ENCODE measurements around the gene LTB4R. TPM values are rescaled to one million over a fixed set of nuclear protein-coding genes. Genes with fewer than 3 reads are reported as not detected.

The LTB4R gene
- total RNA-seq, 1 donor from 2014 or later: 3.6 TPM

GRCh38 chr14:24279301-24280186 is 31.8 kb upstream of the LTB4R start:
- DNase-seq: peak; percentile 33

GRCh38 chr14:24280797-24281460 is 30.4 kb upstream of the LTB4R start:
- no peak for DNase-seq

GRCh38 chr14:24281636-24282035 is 29.7 kb upstream of the LTB4R start:
- DNase-seq: no peak

GRCh38 chr14:24282736-24283135 is 28.6 kb upstream of the LTB4R start:
- no peak for DNase-seq

- no peak for DNase-seq
Measured at GRCh38 chr14:24283796-24284460, 27.4 kb upstream of the LTB4R start.

GRCh38 chr14:24284501-24285035 is 26.7 kb upstream of the LTB4R start:
- no peak for DNase-seq

GRCh38 chr14:24285351-24285750 is 26.0 kb upstream of the LTB4R start:
- no peak for DNase-seq

GRCh38 chr14:24286996-24287395 is 24.3 kb upstream of the LTB4R start:
- no peak for DNase-seq

- DNase-seq: no peak
Measured at GRCh38 chr14:24289649-24290280, 21.5 kb upstream of the LTB4R start.

- no peak for DNase-seq
Measured at GRCh38 chr14:24290746-24291145, 20.6 kb upstream of the LTB4R start.

- no peak for DNase-seq
Measured at GRCh38 chr14:24291446-24292117, 19.7 kb upstream of the LTB4R start.

- no peak for DNase-seq
Measured at GRCh38 chr14:24292118-24292807, 19.0 kb upstream of the LTB4R start.

- DNase-seq: no peak
Measured at GRCh38 chr14:24293525-24293924, 17.8 kb upstream of the LTB4R start.

- peak; percentile 97 for DNase-seq
Measured at GRCh38 chr14:24296341-24297157, 14.8 kb upstream of the LTB4R start.

GRCh38 chr14:24297190-24297964 is 13.9 kb upstream of the LTB4R start:
- peak; percentile 59 for DNase-seq

- DNase-seq: peak; percentile 62
Measured at GRCh38 chr14:24298892-24299254, 12.4 kb upstream of the LTB4R start.

GRCh38 chr14:24299255-24300191 is 11.8 kb upstream of the LTB4R start, which contains the start of the genes DHRS1 and NOP9:
DHRS1 (minus strand) TSS chr14:24299780; CDS start chr14:24299106, 674 bp downstream.
NOP9 (plus strand) TSS chr14:24299850; CDS start chr14:24299955, 105 bp downstream.
- peak; percentile 95 for DNase-seq

- no peak for DNase-seq
Measured at GRCh38 chr14:24300326-24300980, 10.8 kb upstream of the LTB4R start.

Measured in dermis blood vessel endothelial cell (primary cell).